GM18498 (cell line): ENCODE data around the gene GPA33.

Experiments used
- ATAC-seq: cut with Tn5 transposase; IDR thresholded peaks from one replicate; pipeline ENCODE4 v1.9.1; 2021; ENCODE audit warnings: mild to moderate bottlenecking, moderate library complexity; ENCODE audit not compliant: unreplicated experiment

The GPA33 gene

DNA sequence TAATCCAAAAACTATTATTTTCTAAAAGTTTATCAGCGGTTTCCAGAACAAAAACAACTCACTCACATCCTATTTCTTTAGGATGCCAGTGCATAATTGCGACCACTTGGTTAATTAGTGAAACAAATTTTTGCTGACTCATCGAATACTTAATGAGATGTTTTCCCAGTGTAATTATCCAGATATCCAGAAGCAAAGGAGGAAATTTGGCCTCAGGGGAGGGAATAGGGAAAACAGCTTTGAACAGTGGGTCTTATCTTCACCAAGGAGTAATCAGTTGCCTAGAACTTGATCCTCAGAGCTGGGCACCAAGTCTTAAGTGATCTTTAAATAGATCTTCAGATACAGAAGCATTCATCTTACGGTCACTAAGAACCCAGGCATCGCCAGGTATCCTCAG, 28.0 kb upstream of the GPA33 start:
- no peak for ATAC-seq

DNA sequence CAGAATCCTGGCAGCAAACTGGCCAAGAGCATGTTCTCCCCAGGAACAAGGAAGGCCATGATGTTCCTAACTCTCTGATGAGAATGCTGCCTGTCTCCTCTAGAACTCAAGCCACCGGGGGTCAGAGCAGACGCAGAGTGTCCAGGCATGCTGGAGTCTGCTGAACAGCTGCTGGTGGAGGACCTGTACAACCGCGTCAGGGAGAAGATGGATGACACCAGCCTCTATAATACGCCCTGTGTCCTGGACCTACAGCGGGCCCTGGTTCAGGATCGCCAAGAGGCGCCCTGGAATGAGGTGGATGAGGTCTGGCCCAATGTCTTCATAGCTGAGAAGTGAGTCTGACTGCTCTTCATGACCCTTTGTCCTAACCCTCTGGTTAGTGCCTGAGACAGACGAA, 27.0 kb upstream of the GPA33 start:
- ATAC-seq = no peak

DNA sequence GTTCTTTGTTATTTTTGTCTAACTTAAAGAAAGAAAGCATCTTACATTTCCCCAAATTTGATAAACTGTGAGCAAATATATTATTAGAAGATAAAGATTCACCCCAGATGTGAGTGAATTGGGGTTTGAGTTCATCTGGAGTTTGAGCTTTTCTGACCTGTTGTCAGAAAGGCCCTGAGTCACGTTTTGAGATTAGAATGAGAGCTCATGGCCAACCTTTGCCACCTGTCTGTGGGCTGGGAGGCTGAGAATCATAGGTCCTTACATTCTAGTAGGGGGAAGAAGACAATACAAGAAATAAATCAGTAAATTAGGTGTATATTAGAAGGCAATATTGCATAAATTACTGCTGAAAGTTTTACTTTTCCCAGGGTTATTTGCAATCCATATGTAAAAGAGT, 26.0 kb upstream of the GPA33 start:
- ATAC-seq = no peak

DNA sequence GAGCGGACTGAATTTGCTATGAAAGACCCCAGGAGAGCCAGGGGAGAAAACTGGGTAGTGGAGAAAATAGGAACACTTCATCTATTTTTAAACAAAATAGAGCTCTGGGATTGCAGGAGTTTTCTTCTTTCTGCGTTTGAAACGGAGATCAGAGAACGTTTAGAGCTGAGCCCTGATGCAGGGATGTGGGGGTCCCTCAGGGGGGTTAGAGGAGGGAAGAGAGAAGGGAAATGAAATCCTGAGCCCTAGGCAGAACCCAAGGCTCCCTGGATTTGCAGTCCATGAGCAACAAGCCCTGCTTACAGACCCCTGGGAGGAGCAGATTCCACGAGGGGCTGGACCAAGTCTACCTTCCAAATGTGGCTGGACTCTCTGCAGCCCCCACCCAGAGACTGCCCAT, 25.5 kb upstream of the GPA33 start:
- no peak for ATAC-seq

DNA sequence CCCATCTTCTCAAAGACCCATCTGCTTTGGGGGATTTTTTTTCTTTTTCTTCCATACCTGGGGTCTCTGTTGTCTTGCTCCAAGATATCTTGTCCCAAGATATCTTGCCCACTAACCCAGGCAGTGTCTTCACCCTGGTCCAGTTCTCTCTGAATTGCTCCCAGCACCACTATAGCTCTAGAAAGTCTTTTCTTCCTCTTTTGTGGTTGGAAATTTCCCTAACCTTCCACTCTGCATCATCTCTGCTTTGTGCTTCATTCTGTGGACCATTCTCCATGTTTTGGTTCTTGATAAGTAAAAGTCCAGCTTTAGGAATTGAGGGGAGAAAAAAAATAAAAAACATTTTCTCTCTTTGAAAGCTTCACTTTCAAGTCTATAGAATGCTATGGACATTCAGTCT, 24.5 kb upstream of the GPA33 start:
- ATAC-seq = no peak

DNA sequence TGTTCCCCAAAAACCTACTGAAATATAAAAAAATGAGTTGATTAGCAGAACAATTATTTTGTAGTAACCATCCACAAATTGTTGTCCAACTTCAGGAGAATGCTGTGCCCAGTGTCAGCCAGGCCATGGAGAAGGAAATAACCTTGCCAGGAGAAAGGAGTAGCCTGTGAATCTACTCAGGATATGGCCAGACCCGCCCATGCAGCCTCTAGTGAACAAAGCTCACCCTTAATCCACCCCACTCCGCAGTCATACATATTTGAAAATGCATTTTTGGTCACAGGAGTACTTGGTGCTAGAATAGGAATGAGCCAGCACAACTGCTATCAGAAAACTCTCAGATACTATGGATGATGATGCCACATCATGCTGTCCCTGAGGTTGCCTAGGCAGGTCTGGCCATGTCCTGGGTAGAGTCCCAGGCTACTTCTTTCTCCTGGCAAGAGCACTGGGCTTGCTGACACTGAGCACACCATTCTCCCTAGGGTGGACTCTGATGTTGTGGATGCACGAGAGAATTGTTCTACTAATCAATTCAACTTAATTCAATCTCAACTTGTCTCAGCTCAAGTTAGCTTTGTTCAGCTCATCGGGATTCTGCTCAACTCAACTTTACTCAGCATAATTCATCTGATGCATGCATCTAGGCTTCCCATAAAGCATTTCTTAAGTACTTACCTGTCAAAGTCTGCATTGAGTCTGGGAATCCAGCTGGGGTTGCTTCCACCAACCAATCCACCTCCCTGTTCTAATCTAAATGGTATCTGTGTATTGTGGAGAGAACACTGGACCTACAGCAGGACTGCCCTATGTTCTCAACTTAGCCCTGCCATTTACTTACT, 21.9 kb upstream of the GPA33 start:
- no peak for ATAC-seq

DNA sequence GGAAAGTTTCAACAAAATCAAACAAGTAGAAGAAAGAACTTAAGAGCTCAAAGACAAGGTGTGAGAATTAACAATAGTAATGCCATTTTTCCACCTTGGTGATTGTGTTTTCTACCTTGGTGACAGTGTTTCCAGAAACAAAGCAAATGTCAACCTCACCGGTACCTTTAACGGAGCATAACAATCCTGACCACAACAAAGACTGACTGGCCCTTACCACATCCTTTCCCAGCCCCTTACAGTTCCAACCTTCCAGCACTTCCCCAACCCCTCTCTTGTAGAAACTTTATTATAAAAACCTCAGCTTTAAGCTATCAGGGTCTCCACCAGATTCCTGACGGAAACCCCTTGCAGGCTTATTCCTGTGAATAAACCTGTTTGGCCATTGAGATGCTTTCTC, 20.4 kb upstream of the GPA33 start:
- ATAC-seq = no peak

DNA sequence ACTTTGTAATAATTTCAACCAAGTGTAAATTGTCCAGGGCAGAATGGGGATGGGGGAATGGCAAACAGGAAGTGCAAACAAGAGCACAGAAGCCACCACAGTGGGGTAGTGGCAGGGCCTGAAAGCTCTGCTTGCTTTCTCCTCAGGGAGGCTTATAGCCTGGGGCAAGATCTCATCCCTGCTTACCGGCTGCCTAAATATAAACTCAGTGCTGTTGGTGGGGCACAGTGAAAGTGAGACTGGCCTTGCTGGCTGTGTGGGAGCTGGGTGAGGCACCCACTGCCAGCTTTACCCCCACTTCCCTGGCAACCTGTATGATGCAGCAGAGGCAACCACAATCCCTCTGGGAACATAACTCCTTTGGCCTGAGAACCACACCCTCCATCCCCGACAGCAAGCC, 18.9 kb upstream of the GPA33 start:
- ATAC-seq = no peak

DNA sequence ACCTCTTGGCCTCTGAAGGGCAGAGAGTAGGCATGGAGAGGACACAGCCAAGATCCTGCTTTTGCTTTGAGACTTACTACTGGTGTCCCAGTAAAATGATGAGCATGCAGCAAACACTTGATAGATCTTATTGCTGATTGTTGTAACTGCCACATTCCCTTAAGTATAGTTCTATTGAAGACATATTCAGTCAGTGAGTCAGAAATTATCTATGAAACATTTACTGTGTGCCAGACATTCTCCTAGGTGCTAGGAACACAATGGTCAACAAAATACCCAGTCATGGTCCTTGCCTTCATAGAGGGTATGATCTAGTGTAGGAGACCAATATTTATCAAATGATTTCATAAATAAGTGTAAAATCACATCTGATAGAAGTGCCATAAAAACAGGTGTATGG, 17.3 kb upstream of the GPA33 start:
- ATAC-seq = no peak

DNA sequence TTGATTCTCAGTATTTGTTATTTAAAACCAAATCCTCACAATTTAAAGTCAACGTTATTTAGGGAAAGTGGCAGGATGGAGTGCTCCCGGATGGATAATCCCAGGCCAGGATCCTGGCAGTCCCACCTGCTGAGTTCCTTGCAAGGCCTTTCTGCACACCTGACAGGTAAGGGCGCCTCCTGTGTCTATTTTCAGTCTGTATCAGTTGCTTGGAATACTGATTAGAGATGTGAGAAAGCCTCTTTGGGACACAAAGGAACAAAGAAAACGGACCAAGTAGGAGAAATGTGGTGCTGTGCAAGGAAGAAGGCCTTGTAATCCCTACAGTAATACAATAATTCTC, 15.9 kb upstream of the GPA33 start:
- no peak for ATAC-seq

DNA sequence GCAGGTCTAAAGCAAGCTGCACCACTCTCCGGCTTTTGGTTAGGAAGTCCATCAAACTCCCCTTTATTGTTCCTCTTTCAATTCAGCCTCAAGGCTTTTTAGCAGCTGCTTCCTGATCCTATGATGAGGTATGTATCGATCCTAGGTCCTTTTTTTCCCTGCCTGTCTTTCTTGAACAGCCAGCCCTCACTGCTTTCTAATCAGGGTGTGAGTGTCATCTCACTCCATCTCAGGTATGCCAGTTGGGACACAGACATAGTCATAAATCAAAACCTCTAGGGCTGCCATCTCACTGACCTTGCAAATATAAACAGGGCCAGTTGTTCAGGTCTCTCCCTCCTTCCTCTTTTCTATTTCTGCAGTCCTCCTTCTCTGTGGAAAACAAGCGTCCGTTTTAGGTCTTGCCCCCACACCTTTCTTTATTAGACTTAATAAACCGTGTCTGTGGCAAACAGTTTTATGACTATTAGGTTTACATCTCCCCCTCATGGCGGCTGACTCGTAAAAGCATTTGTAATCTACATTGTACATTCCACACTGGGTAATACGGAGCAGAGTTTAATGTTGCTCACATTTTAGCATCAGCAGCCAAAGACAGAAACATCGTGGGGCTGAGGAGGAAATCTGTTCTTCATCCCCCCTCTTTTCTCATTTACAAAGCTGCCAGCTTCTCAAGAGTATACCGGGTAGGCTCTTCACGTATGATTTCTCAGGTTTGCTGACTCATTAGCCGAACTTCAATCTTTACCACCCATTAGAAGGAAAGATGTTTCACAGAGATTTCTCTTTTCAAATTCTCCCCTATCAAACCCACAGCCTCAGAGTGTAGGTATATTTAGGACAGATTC, 15.3 kb upstream of the GPA33 start:
- no peak for ATAC-seq

DNA sequence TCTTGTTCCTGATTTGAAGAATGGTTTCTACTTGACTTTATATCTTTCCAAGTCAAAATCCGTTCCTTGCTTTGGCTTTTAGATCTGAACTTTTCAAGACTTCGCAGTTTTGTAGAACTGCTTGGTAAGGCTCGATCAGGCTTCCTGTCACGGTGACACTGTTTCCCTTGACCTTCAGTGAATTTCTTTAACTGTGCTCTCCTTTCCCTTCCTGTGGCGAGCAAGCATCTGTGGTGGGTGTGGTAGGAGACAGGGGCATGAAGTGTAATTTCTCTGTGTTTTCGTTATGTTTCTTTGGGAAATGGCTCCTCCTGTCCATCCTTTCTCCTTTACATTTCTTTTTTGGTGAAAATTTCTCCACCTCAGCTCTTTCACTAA, 14.1 kb upstream of the GPA33 start:
- no peak for ATAC-seq

DNA sequence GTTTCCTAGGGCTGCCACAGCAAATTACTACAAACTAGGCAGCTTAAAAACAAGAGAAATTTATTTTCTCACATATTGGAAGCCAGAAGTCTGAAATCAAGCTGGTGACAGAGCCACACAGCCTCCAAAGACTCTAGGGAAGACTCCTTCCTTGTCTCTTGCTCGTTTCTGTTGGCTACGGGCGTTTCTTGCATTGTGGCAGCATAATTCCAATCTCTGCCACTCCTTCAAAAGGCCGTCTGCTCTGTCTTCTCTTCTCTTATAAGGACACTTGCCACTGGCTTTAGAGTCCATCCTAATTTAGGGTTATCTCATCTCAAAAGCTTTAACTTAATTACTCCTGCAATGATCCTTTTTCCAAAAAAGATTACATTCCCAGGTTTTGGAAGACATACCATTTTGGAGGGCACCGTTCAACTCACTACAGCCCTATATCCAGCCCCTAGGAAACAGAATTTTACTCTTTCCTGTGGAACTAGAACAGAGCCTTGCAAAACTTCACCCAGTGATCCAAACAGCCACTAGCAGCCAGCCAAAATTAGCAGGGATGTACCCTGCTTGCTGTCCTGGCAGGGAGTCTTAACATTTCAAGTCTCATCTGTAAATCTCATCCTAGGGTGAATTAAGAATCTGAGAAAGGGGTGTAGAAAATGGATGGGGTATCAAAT, 12.9 kb upstream of the GPA33 start:
- no peak for ATAC-seq

DNA sequence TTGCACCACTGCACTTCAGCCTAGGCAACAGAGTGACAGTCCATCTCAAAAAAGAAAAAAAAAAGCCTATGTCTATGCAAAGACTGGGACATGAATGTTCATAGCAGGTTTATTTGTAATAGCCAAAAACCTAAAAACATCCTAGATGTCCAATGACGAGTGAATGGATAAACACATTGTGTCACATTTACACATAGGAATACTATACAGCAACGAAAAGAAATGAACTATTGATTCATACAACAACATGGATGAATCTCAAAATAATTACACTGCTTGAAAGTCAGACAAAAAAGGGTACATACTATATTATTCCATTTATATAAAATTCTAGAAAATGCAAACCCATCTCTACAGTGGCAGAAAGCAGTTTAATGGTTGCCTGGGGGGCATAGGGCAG, 11.6 kb upstream of the GPA33 start:
- no peak for ATAC-seq

DNA sequence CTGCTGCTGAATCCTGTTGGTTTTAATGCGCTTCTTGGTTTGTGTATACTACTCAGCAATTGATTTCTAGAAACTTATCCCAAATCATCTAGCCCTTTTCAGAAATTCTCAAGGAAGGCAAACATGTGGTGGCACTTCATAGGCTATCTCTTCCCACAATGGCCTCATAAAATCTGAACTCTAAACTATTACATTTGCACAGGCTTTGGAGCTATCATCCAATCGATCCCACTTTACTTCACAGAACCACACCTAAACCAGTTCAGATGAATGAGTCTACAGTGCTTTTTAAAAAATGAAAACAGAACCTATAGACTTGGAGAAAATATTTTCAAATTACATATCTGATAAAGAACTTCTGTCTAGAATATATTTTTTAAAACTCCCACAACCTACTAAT, 10.6 kb upstream of the GPA33 start:
- ATAC-seq = no peak

DNA sequence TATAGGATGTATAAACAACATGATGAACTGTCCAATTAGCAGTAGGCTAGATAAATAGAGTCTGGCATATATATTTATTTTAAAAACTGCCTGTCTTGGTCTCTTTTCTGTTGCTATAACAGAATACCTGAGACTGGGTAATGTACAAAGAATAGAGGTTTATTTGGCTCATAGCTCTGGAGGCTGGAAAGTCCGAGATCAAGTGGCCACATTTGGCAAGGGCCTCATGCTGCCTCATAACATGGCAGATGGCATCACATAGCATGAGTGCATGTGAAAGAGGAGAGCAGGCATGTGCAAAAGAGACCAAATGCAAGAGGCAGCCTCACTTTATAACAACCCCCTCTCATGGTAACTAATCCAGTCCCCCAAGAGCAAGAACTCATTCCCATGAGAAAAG, 9.7 kb upstream of the GPA33 start:
- no peak for ATAC-seq

DNA sequence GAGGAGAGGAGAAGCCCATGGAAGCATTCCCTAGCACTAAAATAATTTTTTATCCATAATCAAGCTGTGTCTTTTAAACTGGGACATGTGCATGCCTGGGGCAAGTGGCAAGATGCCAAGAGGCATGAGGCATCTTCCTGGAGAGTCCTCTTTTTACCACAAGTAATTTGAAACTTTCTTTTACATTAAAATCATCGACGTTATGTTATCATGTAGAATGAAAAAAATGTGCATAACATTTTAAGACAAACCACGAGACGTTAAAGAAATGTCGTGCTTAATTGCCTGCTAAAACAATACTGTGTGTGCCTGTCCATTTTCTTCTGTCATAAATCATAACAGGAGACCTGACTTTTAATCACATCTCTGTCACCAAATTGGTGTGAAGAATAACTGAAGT, 5.2 kb upstream of the GPA33 start:
- ATAC-seq = no peak

DNA sequence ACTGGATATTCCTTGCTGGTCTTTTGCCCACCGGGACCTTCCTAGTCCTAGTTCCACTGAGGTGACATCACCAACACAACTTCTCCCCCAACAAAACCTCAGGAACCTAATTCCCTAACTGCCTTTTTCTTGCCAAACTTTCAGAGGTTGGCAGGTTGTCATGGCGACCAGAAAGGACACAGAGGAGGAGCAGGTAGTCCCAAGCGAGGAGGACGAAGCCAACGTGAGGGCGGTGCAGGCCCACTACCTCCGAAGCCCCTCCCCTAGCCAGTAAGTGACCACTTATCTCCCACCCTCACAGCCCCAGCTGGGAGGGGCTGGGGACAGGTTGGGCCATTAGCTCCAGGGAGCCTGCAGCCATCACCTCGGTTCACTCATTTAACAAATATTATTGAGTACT, 4.5 kb upstream of the GPA33 start:
- no peak for ATAC-seq

DNA sequence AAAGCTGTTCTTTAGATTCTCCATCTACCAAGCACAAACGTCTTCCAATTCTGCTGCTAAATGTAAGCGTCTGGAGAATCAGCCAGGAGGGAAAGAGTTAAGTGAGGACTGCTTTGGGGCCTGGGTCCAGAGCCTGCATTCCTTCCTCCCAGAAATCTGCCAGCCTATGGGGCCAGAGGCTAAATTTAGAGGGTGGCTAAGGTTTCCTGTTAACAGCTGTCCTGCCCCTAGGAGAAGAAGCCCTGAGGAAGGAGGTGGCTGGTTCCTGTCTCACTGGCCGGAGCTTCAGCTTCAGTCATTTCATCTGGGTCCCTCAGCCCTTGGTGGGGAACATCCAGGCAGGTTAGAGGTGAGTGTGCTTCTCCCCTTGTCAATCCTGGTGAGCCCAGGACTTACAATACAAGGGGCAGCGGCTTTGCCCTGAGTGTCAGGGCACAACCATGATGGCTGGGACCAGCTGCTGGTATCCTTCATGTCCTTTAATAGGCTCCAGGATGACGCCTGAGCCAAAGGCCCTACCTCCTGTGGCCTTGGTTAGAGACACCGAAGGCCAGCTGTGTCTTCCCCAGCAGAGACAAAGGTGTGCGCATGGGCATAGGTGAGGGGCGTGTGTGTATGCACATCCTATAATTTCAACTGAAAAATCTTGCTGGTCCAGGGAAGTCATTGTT, 3.8 kb upstream of the GPA33 start, which contains the start of gene STYXL2:
STYXL2 (plus strand) TSS at position 230 of the 671 bp plus-strand sequence. CDS start 775 bp downstream, outside the sequence.
- no peak for ATAC-seq

DNA sequence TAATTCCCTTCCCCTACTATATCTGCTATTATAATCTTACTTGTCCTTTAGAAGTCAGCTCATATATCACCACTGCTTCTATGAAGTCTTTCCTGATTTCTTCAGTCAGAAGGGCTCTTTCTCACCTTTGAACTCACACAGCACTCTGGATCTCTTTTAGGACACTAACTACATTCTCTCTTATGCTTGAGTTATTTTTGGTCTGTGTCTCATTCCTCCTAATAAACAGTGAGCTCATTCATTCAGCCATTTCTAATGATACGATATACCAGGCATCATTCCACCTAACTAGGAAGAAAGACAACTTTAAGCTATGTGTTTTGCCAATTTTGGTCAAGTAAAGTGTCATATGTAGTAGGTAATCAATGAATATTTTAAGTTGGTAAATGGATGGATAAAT, 2.5 kb upstream of the GPA33 start:
- ATAC-seq = no peak

DNA sequence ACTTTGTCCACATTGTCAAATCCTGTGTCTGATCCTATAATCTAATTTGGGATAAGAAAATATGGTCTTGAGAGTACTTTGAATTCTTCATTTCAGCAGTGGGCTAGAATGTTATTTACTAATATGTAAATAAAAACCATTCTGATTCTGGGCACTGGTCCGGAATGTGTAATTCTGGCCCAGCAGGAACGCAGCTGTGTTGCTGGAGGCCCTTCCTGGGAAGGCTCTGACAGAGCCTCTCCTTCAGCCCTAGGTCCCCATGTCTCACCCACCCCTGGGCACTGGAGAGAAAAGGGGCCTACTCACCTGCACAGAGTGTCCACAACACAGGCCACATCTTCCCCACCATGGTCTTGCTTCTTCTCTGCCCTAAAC, 251 bp downstream of the GPA33 start:
- no peak for ATAC-seq
